Stimulated activated CD8-positive, alpha-beta memory T cell treated with anti-CD3 and anti-CD28 coated beads, Interleukin-2, amount 100 ng/mL, for 1 hour (primary cell): Measurements from ENCODE around the gene FCN1.

ENCODE experiments used
- DNase-seq, 2 donors: peaks; one replicate each; pipeline ENCODE4 v3.0.0-alpha.2; 2020; ENCODE audit warnings: low read depth in 2 of 2

FCN1 gene

DNA sequence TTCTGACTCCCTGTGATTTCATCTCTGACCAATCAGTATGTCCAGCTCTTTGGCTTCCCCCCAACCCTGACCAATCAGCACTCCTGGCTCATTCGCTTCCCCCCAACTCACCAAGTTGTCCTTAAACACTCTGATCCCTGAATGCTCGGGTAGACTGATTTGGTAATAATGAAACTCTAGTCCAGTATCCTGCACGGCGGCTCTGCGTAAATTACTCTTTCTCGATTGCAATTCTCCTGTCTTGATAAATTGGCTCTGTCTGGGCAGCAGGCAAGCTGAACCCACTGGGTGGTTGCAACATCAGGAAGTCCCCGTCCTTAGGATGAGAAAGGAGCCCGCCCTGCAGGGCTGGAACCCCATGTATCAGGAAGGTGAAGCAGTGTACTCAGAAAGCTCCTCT is 26.7 kb downstream of the FCN1 start:
- DNase-seq, result no peak

- DNase-seq, result no peak
Observed at GRCh38 chr9:134890155-134890495, 27.6 kb downstream of the FCN1 start.

DNA sequence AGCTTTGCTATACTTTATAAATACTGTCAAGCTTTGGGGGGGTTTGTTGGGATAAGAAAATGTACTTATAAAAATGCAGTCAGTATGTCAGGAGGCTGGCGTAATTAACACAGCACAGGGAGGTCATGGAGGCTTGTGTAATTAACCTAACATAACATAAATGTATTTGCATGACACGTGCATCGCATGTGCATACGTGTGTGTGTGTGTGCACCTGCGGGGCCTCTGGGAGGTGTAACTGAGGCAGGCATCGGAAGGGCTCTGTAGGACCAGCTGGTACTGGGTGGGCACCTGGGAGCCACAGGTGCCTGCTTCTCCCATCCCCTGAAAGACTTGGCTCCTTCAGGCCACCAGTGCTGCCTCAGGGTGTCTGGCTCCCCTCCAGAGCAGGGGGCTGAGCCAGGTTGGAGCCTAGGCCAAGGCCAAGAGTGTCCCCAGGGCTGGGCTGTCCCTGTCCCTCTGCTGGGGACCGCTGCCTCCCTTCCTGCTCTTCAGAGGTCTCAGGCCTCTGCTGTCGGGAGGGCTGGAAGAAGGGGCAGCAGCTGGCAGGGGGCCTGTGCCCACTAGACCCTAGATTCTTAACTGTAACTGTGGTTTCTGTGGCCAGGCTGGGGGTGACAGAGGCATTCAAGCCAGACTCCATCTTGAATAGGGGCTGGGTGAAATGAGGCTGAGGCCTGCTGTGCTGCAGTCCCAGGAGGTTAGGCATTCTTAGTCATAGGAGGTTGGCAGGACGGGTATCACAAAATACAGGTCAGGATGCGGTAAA is 28.1 kb downstream of the FCN1 start:
- no peak for DNase-seq

DNA sequence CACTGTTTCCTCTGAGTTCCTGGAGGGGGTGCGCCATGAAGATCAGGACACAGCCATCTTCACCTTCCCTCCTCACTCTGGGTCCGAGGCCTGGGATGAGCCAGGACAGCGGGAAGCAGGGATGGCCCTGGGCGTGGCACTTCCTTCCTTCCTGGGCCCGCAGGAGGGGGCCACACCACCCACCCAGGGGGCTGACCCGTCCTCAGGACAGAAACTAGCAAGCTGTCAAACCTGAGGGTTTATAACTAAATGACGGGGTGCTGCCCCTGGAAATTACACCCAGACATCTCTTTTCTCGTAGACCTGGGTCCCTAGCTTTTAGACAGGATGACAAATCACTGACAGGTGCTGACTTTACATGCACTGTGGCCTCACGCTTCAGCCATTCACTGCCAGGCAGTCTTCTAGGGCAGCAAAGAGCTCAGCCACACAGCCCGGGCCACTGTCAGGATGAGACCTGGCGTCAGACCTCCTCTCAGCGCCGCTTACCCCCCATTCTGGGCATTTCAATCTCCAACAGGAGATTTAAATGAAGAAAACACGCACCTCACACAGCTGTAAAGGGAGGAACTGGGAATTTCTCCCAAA is 29.0 kb downstream of the FCN1 start:
- DNase-seq, result no peak

- no peak for DNase-seq
Observed at GRCh38 chr9:134887686-134888602, 29.8 kb downstream of the FCN1 start.

- DNase-seq, result no peak
Observed at GRCh38 chr9:134887219-134887618, 30.5 kb downstream of the FCN1 start.

GRCh38 chr9:134886413-134886913 is 31.2 kb downstream of the FCN1 start:
- no peak for DNase-seq

DNA sequence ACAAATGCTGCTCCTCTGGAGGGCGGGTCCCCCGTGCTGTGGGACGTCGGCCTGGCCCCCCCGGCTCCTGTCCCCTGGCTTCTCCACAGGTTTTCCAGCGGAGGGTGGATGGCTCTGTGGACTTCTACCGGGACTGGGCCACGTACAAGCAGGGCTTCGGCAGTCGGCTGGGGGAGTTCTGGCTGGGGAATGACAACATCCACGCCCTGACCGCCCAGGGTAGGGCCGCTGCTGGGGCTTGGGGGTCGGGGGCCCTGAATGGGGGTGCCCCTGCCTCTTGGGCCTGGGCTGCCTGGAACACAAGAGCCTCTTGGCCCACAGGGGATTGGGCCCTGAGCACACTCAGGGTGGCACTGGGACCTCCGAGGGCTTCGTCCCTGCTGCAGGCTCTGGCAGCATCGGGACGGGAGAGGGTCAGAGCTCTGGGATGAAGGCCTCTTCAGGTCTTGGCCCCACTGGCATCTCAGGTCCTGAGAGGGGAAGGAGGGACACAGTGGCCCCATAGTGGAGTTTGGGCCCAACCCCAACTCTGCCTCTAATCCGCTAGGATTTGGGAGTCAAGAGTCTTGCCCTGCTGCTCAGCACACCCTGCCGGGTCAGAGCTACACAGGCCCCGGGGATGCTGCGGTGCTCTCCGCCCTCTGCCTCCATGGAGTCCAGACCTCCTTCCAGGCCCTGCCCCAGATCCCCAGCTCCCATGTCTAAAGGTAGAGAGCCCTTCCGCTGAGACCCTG is 31.9 kb downstream of the FCN1 start:
- no peak for DNase-seq

GRCh38 chr9:134885001-134885678 is 32.6 kb downstream of the FCN1 start:
- no peak for DNase-seq

DNA sequence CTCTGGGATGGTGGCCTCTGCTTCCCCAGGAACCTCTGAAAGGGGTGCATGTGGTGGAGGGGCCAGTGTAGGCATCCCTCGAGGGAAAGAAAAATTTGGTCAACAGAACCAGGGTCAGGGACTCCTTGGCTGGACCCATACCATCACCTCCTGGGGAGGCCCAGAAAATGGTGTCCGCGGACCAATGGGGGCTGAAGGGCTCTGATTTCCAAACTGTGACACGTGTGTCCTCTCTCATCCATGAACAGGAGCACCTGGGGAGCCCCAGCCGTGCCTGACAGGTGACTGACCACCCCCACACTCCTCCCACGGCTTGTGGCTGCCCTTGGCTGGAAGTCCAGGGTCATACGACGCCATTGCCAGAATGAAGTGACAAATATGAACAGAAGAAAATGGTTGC is 33.2 kb downstream of the FCN1 start:
- DNase-seq, result no peak

GRCh38 chr9:134883040-134883782 is 34.5 kb downstream of the FCN1 start:
- no peak for DNase-seq

- no peak for DNase-seq
Observed at GRCh38 chr9:134882204-134882785, 35.4 kb downstream of the FCN1 start.

- DNase-seq, result no peak
Observed at GRCh38 chr9:134881313-134881670, 36.4 kb downstream of the FCN1 start.

DNA sequence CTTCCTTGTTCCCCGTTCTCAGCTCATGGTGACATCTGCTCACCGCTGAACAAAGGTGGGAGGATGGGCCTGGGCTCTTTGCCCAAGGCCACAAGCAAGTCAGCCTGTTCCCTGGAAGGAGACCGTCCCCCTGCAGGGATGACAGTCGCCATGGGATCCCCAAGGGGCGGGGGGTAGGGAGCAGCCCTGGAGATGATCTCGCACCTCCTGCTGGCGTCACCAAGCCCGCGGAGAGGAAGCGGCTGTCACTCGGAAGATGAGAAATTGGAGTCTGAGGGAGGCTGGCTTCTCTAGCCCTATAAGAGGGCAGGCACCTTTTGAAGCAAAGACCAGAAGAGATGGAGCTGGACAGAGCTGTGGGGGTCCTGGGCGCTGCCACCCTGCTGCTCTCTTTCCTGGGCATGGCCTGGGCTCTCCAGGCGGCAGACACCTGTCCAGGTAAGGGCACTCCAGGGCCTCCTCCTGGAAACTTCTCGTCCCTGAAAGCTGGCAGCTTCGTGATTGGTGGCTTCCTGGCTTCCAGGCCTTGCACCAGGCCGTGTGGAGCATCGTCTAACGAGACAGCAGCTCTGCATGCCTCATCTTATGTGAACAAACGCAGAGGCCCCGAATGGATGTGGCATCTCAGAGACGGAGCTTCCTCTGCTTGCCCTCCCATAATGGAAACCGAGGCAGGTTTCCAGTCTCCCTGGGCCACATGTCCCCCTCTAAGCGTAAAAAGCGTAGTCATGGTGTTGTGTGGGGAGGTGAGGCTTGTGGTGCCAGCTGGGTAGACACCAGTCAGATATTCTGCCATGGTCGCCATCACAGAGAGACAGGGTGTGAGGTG is 37.0 kb downstream of the FCN1 start, which contains the start of gene FCN2:
FCN2 (plus strand) TSS at position 327 of the 829 bp plus-strand sequence; CDS start at position 339, 12 bp downstream.
- DNase-seq, result no peak

GRCh38 chr9:134879664-134880483 is 37.8 kb downstream of the FCN1 start:
- no peak for DNase-seq

GRCh38 chr9:134877541-134877940 is 40.2 kb downstream of the FCN1 start:
- DNase-seq, result no peak

DNA sequence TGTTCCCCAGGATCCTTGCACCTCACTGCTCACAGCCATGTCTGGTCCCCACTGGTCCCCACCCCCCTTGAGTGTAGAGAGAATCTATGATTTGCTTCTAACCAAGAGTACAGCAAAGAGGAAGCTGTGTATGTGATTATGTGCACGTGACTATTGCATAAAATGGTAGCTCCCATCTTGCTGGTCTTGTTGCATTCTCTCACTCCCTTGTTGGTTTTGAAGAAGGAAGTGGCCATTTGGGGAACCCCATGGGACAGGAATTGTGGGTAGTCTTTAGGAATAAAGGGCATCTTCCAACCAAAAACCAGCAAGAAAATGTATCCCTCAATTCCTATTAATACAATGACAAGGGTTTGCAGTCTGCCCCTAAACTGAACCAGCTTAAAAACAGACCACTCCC is 42.3 kb downstream of the FCN1 start:
- no peak for DNase-seq
